ENCODE results near the gene HBP1.

DNA sequence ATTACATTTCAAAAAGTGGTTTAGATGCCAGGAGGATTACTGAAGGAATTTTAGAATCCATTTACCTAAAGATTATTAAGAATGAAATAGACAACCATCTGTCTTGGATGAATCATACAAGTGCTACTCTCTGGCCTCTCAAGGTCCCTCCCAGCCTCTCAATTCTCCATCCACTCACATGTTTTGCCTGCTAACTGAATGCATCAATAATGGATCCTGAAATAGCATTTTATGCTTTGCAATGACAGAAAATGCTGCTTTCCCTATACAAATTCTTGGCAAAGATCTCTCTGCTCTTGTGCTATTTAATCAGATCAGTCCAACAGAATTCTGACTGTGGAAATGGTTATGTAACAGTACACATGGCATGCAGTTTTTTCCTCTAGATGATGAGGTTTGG, 68.1 kb downstream of the HBP1 start:
- TF ChIP-seq RFX5 (IDR thresholded peaks at IDR 0.05; ENCODE audit: low read depth, low read length) (no peak), CHD1 (IDR thresholded peaks at IDR 0.05; ENCODE audit: low read depth, low read length) (no peak), FOS (IDR thresholded peaks at IDR 0.05; ENCODE audit: low read depth, low read length) (no peak), MAFK (IDR thresholded peaks at IDR 0.05; ENCODE audit: low read depth, low read length) (no peak), POLR2A (IDR thresholded peaks at IDR 0.05; ENCODE audit: low read depth, low read length) (no peak), RAD21 (IDR thresholded peaks at IDR 0.05; ENCODE audit: low read length) (no peak), SMC3 (IDR thresholded peaks at IDR 0.05; ENCODE audit: low read depth, low read length) (no peak), MAZ (IDR thresholded peaks at IDR 0.05; ENCODE audit: borderline replicate concordance, low read depth, low read length) (no peak), CEBPB (IDR thresholded peaks at IDR 0.05; ENCODE audit: low read depth, low read length) (no peak), BHLHE40 (IDR thresholded peaks at IDR 0.05; ENCODE audit: low read depth, low read length) (no peak), MXI1 (IDR thresholded peaks at IDR 0.05; ENCODE audit: borderline replicate concordance, low read depth, low read length) (no peak)
- TF ChIP-seq, protein P1, sequence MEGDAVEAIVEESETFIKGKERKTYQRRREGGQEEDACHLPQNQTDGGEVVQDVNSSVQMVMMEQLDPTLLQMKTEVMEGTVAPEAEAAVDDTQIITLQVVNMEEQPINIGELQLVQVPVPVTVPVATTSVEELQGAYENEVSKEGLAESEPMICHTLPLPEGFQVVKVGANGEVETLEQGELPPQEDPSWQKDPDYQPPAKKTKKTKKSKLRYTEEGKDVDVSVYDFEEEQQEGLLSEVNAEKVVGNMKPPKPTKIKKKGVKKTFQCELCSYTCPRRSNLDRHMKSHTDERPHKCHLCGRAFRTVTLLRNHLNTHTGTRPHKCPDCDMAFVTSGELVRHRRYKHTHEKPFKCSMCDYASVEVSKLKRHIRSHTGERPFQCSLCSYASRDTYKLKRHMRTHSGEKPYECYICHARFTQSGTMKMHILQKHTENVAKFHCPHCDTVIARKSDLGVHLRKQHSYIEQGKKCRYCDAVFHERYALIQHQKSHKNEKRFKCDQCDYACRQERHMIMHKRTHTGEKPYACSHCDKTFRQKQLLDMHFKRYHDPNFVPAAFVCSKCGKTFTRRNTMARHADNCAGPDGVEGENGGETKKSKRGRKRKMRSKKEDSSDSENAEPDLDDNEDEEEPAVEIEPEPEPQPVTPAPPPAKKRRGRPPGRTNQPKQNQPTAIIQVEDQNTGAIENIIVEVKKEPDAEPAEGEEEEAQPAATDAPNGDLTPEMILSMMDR (conservative IDR thresholded peaks at IDR 0.05; ENCODE audit: low read depth, low read length): no peak
- TF ChIP-seq, protein P2, sequence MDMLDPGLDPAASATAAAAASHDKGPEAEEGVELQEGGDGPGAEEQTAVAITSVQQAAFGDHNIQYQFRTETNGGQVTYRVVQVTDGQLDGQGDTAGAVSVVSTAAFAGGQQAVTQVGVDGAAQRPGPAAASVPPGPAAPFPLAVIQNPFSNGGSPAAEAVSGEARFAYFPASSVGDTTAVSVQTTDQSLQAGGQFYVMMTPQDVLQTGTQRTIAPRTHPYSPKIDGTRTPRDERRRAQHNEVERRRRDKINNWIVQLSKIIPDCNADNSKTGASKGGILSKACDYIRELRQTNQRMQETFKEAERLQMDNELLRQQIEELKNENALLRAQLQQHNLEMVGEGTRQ (IDR thresholded peaks at IDR 0.05; ENCODE audit: low read depth, low read length): no peak
- TF ChIP-seq, protein P3, sequence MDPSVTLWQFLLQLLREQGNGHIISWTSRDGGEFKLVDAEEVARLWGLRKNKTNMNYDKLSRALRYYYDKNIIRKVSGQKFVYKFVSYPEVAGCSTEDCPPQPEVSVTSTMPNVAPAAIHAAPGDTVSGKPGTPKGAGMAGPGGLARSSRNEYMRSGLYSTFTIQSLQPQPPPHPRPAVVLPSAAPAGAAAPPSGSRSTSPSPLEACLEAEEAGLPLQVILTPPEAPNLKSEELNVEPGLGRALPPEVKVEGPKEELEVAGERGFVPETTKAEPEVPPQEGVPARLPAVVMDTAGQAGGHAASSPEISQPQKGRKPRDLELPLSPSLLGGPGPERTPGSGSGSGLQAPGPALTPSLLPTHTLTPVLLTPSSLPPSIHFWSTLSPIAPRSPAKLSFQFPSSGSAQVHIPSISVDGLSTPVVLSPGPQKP (IDR thresholded peaks at IDR 0.05; ENCODE audit: borderline replicate concordance, low read depth, low read length): no peak

All from IMR-90 (cell line).